HG02852 (cell line): ENCODE results near the gene BAD.

Experiments
- ATAC-seq: cut with Tn5 transposase; IDR thresholded peaks from one replicate; pipeline ENCODE4 v1.9.1; 2021; ENCODE audit warnings: mild to moderate bottlenecking, moderate library complexity; ENCODE audit not compliant: unreplicated experiment

Gene BAD

DNA sequence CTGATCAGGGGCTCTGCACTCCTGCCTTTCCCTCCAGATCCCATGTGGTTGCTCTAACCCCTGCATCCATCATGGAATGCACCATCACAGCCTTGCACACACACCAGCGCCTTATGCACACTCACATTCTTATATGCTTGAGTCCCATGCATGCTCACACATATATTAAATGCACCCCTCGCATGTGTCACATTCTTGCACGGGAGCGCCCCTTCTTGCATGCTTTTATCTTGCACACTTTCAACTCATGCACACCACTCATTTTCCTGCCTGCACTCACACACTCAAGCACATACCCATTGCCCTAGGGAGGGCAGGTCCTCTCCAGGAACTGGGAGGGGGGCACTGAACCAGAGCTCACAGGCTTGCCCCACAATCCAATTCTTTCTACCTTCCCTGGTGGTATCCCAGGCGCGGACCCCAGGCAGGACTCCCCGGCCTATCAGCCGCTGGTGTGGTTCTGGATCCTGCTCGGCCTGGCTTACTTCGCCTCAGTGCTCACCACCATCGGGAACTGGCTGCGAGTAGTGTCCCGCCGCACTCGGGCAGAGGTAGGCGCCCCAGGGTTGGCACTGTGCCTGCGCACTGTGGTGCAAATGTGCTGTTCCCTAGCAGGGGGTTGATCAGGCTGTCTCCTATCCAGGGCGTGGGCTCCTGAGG is 13.4 kb upstream of the BAD start:
- no peak for ATAC-seq

DNA sequence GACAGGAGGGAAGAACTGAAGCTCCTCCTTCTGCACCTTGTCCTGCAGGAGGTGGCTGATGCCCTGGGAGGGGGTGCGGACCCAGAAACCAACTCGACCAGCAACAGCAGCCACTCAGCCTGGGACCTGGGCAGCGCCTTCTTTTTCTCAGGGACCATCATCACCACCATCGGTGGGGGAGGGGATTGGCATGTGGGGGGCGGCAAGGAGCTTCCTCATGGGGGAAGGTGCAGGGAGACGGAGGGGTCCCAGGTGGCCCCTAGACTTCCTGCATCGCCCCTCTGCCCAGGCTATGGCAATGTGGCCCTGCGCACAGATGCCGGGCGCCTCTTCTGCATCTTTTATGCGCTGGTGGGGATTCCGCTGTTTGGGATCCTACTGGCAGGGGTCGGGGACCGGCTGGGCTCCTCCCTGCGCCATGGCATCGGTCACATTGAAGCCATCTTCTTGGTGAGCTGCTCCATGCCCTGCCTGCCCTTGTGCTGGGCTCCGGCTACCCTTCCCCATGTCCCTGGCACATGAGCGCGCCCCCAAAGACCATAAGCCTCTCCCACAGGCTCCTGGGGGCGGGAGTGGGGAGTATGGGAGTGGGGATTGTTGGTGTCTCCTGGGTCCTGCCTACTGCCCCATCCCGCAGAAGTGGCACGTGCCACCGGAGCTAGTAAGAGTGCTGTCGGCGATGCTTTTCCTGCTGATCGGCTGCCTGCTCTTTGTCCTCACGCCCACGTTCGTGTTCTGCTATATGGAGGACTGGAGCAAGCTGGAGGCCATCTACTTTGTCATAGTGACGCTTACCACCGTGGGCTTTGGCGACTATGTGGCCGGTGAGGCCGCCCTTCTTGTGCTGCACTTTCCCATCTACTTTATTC is 12.6 kb upstream of the BAD start:
- ATAC-seq: no peak

DNA sequence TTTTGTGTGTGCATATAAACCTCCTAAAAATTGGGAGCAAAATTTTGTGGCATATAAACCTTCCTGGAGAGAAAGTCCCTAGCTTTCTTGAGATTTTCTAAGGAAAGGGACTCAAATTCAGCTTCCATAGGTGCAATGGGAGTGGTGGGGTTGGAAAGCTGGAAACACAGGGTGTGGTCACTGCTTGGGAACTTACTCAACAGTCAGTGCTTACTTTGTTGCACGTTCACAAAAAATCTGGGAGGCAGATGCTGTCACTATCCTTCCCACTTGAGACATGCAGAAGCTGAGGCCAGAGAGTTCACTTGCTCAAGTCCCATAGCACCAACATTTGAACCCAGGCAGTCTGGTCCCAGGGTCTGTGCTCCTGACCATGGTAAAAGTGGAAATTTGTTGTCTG is 11.8 kb upstream of the BAD start:
- ATAC-seq: no peak

DNA sequence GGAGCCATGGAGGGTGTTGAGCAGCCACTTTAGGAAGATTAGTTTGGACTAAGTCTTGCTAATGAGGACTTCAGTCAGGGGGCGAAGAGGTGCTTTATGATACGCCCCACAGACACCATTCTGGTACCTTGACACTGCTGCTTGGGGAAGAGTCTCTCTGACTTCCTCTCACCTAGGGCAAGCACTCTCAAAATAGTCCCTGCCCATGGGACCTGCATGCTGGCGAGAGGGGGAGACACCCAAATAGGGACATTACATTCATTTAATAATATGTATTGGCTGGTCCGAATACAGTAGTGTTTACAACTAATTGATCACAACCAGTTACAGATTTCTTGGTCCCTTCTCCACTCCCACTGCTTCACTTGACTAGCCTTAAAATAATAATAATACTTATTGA is 11.3 kb upstream of the BAD start:
- ATAC-seq: no peak

DNA sequence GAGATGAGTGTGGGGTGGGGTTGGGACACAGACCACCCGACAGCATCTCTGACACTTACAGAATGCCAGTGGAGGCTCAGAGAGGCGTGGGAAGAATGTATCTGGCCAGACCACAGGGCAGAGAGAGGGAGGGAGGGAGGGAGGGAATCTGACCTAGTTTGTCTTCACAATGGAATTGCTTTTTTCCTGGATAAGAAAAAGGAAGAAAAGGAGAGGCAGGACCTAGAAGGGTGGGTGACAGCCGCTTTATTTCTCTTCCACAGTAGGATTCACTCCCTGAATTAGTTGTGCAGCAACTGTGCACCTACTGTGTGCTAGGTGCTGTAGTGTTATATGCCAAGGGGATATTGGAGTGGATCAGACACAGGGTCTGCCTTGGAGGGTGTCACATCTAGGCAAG is 10.3 kb upstream of the BAD start:
- no peak for ATAC-seq

DNA sequence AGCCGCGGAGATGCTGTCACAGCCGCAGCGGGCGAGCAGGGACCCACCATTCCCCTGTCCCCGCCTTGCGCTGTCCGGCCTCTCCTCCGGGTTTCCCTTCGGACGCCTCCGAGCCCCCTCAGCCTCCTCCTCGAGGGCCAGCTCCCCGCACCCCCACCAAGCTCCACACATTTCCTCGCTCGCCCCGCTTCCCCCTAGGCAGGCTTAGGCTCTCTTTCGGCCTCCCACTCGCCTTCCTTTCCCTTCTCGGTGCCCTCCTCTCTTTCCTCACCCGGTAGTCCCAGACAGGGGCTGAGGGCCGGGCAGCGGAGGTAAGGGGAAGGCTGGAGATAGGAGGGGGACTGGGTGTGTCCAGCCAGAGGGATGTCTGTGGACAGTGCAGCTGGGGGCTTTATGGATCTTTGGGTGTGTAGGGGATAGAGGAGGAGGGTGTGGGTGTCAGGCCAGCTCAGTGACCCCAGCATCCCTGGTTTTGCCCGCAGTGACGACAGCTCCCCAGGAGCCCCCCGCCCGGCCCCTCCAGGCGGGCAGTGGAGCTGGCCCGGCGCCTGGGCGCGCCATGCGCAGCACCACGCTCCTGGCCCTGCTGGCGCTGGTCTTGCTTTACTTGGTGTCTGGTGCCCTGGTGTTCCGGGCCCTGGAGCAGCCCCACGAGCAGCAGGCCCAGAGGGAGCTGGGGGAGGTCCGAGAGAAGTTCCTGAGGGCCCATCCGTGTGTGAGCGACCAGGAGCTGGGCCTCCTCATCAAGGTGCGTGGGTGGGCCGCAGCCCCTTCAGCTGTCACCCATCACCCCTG is 8.2 kb upstream of the BAD start:
- no peak for ATAC-seq

DNA sequence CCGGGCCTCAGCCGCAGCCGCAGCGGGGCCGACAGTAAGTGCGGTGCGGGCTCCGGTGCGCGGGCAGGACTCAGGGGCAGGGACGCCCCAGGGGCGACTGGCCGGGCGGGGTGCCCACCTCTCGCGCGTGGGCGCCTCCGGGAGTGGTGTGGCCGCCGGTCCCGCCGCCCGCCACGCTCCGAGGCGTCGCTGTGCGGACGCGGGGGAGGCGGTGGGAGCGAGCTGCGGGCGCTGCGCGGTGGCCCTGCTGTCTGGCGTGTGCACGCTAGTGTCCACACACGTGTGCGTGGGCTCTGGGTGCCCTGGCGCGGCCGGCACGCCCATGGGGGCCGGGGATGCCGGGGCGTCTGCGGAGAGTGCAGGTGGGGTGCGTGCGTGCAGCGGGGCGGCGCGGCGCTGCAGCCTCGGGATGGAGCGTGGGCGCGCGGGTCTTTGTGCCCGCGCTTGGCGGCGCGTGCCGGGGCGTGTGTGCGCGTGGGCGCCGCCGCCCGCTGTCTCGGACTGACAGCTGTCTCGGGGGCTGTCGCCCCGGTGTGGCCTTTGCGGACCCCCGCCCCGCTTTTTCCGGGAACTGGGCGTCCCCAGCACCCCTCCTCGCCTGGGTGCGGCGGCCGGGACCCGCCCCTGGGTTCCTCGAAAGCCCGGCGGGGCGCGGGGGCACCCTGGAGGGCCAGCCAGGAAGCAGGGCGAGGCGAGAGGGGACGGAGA is 7.4 kb upstream of the BAD start:
- ATAC-seq: no peak

DNA sequence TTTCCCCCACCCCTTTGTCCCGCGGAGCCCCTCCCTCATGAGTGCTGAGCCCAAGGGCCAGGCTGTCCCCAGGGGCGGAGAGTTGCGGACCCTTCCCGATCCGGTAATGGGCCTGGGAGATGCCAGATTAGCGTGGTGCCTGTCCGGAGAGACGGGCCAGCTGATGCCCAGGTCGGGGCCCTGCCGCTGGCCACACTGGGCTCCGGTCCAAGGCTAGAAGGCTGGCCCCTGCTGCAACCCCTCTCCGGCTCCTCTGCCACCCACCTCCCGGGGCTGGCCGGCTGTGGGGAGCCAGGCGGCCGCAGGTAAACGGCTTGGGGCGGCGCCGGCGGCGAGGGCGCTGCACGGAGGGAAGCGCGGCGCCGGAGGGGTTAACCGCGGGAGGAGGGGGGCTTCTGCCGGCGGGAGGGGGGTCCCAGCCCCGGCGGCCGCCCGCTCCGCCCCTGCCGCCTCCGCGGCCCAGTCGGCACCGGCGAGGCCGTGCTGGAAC is 6.8 kb upstream of the BAD start, which contains the start of gene KCNK4:
Gene KCNK4 (plus strand): TSS at position 41 of the 490 bp plus-strand sequence. CDS start 1,717 bp downstream, outside the sequence.
- ATAC-seq: no peak

DNA sequence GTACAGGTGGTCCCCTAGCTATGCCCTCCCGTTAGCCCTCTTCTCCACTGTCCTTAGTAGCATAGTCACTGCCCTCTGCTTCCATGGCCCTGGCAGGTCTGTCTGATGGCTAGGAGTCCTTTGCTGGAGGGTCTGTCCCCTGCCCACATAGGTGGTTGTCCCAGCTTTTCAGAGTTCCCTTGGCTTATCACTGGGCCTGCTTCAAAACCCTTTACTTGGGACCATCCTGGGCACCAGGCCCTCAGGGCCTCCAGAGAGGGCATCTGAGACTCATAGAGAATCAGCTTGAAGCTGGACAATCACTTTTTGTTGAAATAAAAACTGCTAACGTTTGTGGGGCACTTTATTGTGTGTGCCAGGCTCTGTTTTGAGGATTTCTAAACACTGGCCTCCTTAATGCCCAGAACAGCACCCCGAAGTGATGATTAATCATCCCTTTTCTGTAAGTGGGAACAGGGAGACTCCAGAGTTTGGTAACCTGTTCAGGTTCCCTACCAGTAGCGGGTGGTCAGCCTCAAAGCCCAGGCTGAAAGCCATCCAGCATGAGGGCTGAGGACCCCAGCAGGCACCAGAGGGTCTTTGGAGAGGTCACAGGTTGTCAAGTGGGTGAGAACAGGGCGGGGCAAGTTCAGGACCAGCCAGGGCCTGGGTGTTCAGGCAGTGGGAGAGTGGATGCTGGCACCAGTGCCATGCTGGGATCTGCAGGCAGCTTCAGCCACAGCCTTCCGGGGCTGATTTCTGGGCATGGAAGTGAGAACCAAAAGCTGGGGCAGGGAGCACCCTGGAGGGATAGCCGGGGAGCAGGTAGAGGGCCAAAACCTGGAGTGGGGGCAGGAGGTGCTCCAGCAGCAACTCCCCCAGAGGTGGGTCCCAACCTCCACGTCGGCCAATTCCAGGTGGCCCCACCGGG is 6.1 kb upstream of the BAD start:
- no peak for ATAC-seq

DNA sequence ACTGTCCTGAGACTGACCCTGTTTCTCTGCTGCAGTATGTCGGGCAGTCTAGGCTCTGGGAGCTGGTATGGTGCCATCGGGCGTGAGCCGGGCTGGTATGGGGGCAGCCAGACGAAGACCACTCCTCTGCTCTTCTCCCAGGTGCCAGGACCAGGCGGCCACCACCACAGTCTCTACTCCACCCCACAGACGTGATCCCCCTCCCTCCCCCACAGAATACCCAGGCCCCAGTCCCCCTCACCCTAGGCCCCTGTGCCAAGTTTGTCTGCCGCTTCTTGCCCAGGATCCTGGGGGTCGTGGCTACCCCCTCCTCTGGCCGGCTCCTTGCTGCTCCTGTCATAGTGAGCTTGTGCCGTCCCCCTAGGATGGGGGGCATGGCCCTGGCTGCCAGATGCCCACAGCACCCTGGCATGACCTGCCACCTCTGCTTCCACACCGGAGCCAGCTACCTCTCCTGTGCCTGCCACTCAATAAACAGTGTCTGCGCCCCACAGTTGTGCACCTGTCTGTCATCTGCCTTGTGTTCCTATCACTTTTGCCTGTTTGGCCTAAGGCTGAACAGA is 4.6 kb upstream of the BAD start:
- ATAC-seq: no peak

DNA sequence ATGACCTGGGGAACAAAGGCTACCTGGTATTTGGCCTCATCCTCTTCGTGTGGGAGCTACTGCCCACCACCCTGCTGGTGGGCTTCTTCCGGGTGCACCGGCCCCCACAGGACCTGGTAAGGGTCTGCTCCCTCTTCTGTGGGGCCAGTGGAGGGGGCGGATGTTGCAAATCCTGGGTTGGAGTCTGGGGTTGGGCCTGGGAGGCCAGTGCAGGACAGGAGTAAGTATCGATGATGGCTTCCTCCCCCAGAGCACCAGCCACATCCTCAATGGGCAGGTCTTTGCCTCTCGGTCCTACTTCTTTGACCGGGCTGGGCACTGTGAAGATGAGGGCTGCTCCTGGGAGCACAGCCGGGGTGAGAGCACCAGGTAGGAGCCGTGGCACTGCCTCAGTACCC is 3.9 kb upstream of the BAD start:
- no peak for ATAC-seq

DNA sequence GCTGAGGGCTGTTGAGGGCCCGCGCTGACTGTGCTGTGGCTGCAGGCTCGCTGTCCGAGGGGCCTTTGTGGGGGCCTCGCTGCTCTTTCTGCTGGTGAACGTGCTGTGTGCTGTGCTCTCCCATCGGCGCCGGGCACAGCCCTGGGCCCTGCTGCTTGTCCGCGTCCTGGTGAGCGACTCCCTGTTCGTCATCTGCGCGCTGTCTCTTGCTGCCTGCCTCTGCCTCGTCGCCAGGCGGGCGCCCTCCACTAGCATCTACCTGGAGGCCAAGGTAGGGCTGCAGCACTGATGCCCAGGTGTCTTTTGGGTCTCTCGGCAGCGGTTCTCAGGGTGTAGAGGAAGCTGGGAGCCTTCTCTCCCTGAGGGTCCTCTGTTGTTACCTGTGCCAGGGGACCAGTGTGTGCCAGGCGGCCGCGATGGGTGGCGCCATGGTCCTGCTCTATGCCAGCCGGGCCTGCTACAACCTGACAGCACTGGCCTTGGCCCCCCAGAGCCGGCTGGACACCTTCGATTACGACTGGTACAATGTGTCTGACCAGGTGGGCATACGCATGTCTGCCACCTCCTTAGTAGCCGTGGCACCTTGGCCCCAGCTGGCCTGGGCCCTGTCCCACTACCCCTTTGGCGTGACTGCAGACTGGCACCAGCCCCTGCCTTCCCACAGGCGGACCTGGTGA is 3.3 kb upstream of the BAD start:
- no peak for ATAC-seq

DNA sequence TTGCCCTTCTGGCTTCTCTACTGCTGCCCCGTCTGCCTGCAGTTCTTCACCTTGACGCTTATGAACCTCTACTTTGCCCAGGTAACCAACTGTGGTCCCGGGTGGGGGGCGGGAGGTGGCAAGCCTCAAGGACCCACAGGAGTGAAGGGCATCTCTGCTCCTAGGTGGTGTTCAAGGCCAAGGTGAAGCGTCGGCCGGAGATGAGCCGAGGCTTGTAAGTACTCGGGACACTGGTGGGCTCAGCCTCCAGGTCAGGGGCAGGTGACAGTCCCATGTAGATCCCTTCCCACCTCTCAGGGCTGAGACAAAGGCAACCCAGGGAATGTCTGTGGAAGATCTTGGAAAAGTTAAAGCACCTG is 2.3 kb upstream of the BAD start:
- ATAC-seq: no peak

DNA sequence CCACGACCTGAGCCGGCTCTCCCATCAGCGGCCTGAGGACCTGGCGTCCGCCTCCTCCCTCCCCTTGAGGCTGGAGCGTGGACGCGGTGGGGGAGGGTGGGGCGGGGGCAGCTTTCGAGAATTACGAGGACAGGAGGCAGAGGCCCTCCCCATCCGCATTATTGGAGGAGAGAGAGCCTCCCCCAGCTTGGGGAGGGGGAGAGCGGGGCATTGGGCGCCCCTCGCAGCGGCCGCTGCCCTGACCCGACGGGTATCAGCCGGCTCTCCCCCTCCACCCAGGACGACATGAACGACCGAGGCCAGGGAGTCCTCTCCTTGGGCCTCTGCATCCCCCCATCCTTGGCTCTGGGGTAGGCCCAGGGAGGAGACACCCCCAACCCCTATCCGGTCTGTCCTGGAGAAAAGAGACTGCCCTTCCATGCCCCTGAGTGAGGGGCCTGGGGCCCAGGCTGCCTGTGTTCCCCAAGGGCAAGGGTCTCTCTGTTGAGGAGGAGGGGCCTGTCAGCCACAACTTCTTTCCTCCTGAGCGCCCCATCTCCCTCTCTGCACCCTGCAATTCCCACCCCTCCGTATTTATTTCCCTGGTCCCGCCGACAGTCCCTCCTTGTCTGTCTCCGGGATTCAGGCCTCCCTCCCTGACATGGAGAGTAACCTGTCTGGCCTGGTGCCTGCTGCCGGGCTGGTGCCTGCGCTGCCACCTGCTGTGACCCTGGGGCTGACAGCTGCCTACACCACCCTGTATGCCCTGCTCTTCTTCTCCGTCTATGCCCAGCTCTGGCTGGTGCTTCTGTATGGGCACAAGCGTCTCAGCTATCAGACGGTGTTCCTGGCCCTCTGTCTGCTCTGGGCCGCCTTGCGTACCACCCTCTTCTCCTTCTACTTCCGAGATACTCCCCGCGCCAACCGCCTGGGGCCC is 1.7 kb upstream of the BAD start:
- ATAC-seq: no peak

DNA sequence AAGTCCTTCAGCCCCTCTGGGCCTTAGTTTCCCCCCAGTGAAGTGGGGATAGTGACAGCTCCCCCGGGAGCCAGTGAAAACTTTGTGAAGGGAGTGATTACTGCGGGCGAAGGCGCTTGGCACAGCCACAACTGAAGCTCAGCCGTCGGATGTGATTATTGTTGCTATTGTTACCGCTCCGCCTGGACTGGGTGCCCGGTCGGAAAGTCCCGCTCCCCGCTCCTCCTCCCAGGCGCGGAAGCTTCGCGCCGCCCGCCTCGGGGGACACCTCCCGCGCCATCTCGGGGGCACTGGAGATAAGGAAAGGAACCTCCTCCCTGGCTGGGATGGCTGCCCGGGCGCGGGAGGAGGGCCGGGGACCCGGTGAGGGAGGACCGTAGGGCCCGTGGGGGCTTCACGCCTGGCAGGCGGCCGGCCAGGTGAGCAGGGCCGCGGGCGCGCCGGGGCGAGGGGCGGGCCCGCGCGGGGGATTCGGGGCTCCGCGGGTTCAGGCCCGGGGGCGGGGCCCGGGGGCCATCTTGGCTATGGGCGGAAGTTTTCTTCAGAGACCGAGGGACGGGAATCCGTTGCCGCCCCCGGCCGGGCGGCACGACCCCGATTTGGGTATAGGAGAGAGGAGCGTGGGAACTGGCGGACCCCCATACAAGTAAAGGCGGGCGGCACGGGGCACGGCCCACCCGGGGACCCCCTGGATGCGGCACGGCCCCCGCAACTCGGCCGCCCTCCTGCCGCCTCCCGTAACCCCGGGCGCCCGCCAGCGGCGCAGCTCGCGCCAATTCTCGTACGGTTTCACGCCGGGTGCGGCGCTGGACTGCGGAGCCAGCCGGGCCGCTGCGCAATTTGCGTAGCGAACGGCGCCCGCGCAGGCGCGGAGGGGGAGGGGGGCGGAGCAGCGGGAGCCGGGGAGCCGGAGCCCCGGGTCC is 758 bp upstream of the BAD start, which contains the start of gene GPR137:
Gene GPR137 (plus strand): TSS at position 887 of the 923 bp plus-strand sequence. CDS start 677 bp downstream, outside the sequence.
- ATAC-seq: peak; percentile 61

DNA sequence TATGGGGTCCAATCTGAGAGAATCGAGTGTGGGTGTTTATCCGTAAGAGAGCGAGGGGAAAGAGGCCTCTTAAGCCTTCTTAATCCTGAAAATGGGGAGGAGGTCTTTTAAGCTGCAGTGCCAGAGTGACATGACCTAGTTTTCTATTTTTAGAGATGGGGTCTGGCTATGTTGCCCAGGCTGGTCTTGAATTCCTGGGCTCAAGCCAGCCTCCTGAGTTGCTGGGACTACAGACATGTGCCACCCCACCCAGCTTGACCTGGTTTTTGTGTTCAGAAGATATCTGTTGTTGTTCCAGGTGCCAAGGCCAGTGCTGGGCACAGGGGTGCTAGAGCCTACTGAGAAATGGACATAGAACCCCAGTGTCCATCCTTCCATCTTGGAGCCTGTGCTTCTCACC is 1.4 kb downstream of the BAD start:
- no peak for ATAC-seq
